Panc1 (cell line): ENCODE results near the gene HMCN2. TPM values are rescaled to one million over a fixed set of nuclear protein-coding genes. Genes with fewer than 3 reads are reported as not detected.

Experiments used
- ATAC-seq: fragments of 200-7000 bp; cut with Tn5 transposase; 2 replicates; pipeline ENCODE4 v1.9.1; 2020; ENCODE audit warnings: mild to moderate bottlenecking, moderate library complexity
- BruUV-seq: library from RNA; stranded (reverse); fragments of 400-500 nt; replicated peaks from 2 replicates; lab custom pipeline; 2021; lab: Mats Ljungman, UMichigan
- CTCF ChIA-PET: fragments of 300-600 bp; sonication (Branson Sonifier 250); formaldehyde crosslinking; loops from one replicate; lab custom pipeline; 2022; ENCODE audit warnings: antibody characterized with exemption; lab: Charles Lee
- POLR2A ChIA-PET: fragments of 300-600 bp; sonication (Branson Sonifier 250); formaldehyde crosslinking; loops from one replicate; lab custom pipeline; 2022; ENCODE audit warnings: antibody characterized with exemption; lab: Charles Lee
- DNase-seq: peaks from one replicate; pipeline ENCODE4 v3.0.0-alpha.2; 2010; ENCODE audit warnings: low read depth, low spot score
- H3K27ac ChIP-seq: 2 replicates; pipeline ENCODE4 v1.5.1; 2011; ENCODE audit warnings: mild to moderate bottlenecking, low read length, inconsistent platforms
- H3K27me3 ChIP-seq: fragments of 200-500 bp; sonication (Bioruptor generic); 2 replicates; pipeline ENCODE4 v1.6.0; 2014; ENCODE audit warnings: low read length, inconsistent platforms; ENCODE audit not compliant: control insufficient read depth, insufficient read depth
- H3K36me3 ChIP-seq: fragments of 200-500 bp; sonication (Bioruptor generic); 2 replicates; pipeline ENCODE4 v1.5.1; 2014; ENCODE audit warnings: inconsistent platforms, mild to moderate bottlenecking, low read length, moderate library complexity; ENCODE audit not compliant: control insufficient read depth, insufficient read depth
- H3K4me1 ChIP-seq: 2 replicates; pipeline ENCODE4 v1.5.1; 2011; ENCODE audit warnings: inconsistent platforms, mild to moderate bottlenecking, low read length, moderate library complexity; ENCODE audit not compliant: control insufficient read depth, insufficient read depth
- H3K4me3 ChIP-seq, 2 experiments: 2 replicates each; pipeline ENCODE4 v1.5.1; 2011 to 2012; ENCODE audit warnings: low read depth in 2 of 2, low read length in 2 of 2, mild to moderate bottlenecking in 2 of 2, inconsistent platforms in 1 of 2, moderate library complexity in 1 of 2
- H3K9me3 ChIP-seq: fragments of 200-500 bp; sonication (Bioruptor generic); 2 replicates; pipeline ENCODE4 v1.5.1; 2014; ENCODE audit warnings: low read depth, mild to moderate bottlenecking, inconsistent platforms, low read length, moderate library complexity; ENCODE audit not compliant: control insufficient read depth, insufficient read depth
- CTCF ChIP-seq: fragments of 450-650 bp; IDR thresholded peaks from 2 replicates; pipeline ENCODE4 v1.5.1; 2017; ENCODE audit warnings: mild to moderate bottlenecking
- POLR2AphosphoS5 ChIP-seq: IDR thresholded peaks from 2 replicates; pipeline ENCODE4 v1.6.1; 2012; ENCODE audit warnings: mild to moderate bottlenecking, low read depth, low read length, moderate library complexity
- REST ChIP-seq, 2 experiments: IDR thresholded peaks; 2 replicates each; pipeline ENCODE4 v1.6.1; 2011 to 2012; ENCODE audit warnings: low read depth in 2 of 2, control low read depth in 1 of 2, low read length in 1 of 2, mild to moderate bottlenecking in 1 of 2, moderate library complexity in 1 of 2; ENCODE audit not compliant: insufficient read depth in 1 of 2
- SIN3A ChIP-seq: IDR thresholded peaks from 2 replicates; pipeline ENCODE4 v1.6.1; 2012; ENCODE audit warnings: low read depth, mild to moderate bottlenecking, low read length, moderate library complexity, borderline replicate concordance; ENCODE audit not compliant: insufficient read depth
- TCF7L2 ChIP-seq: IDR thresholded peaks from 2 replicates; pipeline ENCODE4 v1.6.1; 2011; ENCODE audit warnings: mild to moderate bottlenecking, low read depth, low read length, inconsistent platforms
- in situ Hi-C: cut with HindIII; loops from 2 replicates; pipeline ENCODE4 v1.10.0; 2016; ENCODE audit warnings: low sequenced_read_pairs, low pct_unique_long_range_greater_than_20kb
- intact Hi-C: fragments of 100-400 bp; cut with micrococcal nuclease; formaldehyde crosslinking; loops from one replicate; pipeline ENCODE4 v1.10.0; 2022; ENCODE audit not compliant: unreplicated experiment
- total RNA-seq: library from RNA; stranded (reverse); gene quantifications from one replicate; pipeline ENCODE4 v1.2.1, GENCODE V29; 2021; ENCODE audit not compliant: unreplicated experiment

The HMCN2 gene
- total RNA-seq, 1 experiment from 2014 or later, result 0.05 TPM

- Histone ChIP-seq H3K4me3 (no peak overlapping the region), H3K27me3 (no peaks in the 10 kb centered on the region), H3K36me3 (no peaks in the 10 kb centered on the region), H3K9me3 (no peaks in the 10 kb centered on the region), H3K27ac (no peak overlapping the region), H3K4me1 (no peaks in the 10 kb centered on the region)
- BruUV-seq, result no TSS peak
- CTCF ChIA-PET, result no interaction called here
- TF ChIP-seq REST (IDR thresholded peaks at IDR 0.05; ENCODE audit: insufficient read depth in 1 of 2, low read depth in 2 of 2, low read length in 1 of 2), result peak; percentile 94 to 96
- TF ChIP-seq TCF7L2, result no peak
- intact Hi-C loops, result no loop called here
- in situ Hi-C loops, result no loop called here
- no peak for ATAC-seq
- DNase-seq, result no peak
- POLR2A ChIA-PET, result no interaction called here
Measured at GRCh38 chr9:130298662-130299279, 33.2 kb downstream of the HMCN2 start.

- Histone ChIP-seq H3K4me3 (no peak overlapping the region), H3K4me1 (no peaks in the 10 kb centered on the region), H3K9me3 (no peaks in the 10 kb centered on the region), H3K27ac (no peak overlapping the region), H3K36me3 (no peaks in the 10 kb centered on the region), H3K27me3 (no peaks in the 10 kb centered on the region)
- DNase-seq (no peak), ATAC-seq (no peak)
- no TSS peak for BruUV-seq
- intact Hi-C loops, result no loop called here
- ChIA-PET POLR2A (no interaction called here), CTCF (interaction anchor here (0.5 to 0.7 kb wide), 2 partner anchors 53 to 58 kb away, joined by 3 to 5 read pairs; no protein-coding TSS in a partner anchor)
- TF ChIP-seq REST (IDR thresholded peaks at IDR 0.05; ENCODE audit: insufficient read depth in 1 of 2, low read depth in 2 of 2, low read length in 1 of 2) (no peak), TCF7L2 (no peak), CTCF (no peak), POLR2AphosphoS5 (no peak), SIN3A (no peak)
- in situ Hi-C loops, result no loop called here
Measured at GRCh38 chr9:130299785-130300615, 34.4 kb downstream of the HMCN2 start.
